WTC11 (cell line): ENCODE measurements around the gene NAA60.

Source experiments
- CTCF ChIP-seq: fragments of 200-600 bp; IDR thresholded peaks from 2 replicates; pipeline ENCODE4 v1.8.0; 2022; ENCODE audit warnings: antibody characterized with exemption
- ETV6 ChIP-seq: sonication (generic); formaldehyde crosslinking; IDR thresholded peaks from 2 replicates; pipeline ENCODE4 v1.8.1; 2022; ENCODE audit warnings: mild to moderate bottlenecking, missing genetic modification reagents
- NR2C2 ChIP-seq: sonication (generic); formaldehyde crosslinking; IDR thresholded peaks from 2 replicates; pipeline ENCODE4 v1.8.0; 2022; ENCODE audit warnings: mild to moderate bottlenecking, missing genetic modification reagents
- STAT6 ChIP-seq: sonication (generic); formaldehyde crosslinking; conservative IDR thresholded peaks from 2 replicates; pipeline ENCODE4 v1.8.1; 2023; ENCODE audit warnings: mild to moderate bottlenecking, low read depth, missing genetic modification reagents, moderate library complexity
- ZNF317 ChIP-seq: sonication (generic); formaldehyde crosslinking; IDR thresholded peaks from 2 replicates; pipeline ENCODE4 v1.8.1; 2023; ENCODE audit warnings: low read depth, mild to moderate bottlenecking, moderate library complexity, missing genetic modification reagents, borderline replicate concordance

GRCh38 chr16:3458852-3459361, 15.4 kb downstream of the NAA60 start:
- TF ChIP-seq NR2C2 (CRISPR knock-in tag) = no peak
- TF ChIP-seq CTCF = no peak
- no peak for TF ChIP-seq ZNF317 (CRISPR knock-in tag)
- TF ChIP-seq STAT6 (CRISPR knock-in tag) = no peak
- TF ChIP-seq ETV6 (CRISPR knock-in tag) = no peak
